SK-MEL-5 (cell line): ENCODE measurements around the gene PFKL. TPM values are rescaled to one million over a fixed set of nuclear protein-coding genes. Genes with fewer than 3 reads are reported as not detected.

ENCODE experiments used
- DNase-seq: peaks from one replicate; pipeline ENCODE4 v3.0.0-alpha.2; 2016; ENCODE audit warnings: low read depth, low spot score
- in situ Hi-C: cut with HindIII; loops from 2 replicates; pipeline ENCODE4 v1.10.0; 2016; ENCODE audit warnings: low sequenced_read_pairs, high pct_unique_total_duplicates, low pct_unique_long_range_greater_than_20kb
- total RNA-seq: library from RNA; depleted of rRNA; stranded (reverse); fragments of >200 nt; shearing (Covaris generic); gene quantifications from 2 replicates; pipeline ENCODE4 v1.2.3, GENCODE V29; 2014

PFKL gene
- total RNA-seq, 1 experiment from 2014 or later, result 81.4 TPM

GRCh38 chr21:44318489-44319285 lies 18.8 kb downstream of the PFKL start:
- in situ Hi-C loops, result no loop called here
- no peak for DNase-seq

DNA sequence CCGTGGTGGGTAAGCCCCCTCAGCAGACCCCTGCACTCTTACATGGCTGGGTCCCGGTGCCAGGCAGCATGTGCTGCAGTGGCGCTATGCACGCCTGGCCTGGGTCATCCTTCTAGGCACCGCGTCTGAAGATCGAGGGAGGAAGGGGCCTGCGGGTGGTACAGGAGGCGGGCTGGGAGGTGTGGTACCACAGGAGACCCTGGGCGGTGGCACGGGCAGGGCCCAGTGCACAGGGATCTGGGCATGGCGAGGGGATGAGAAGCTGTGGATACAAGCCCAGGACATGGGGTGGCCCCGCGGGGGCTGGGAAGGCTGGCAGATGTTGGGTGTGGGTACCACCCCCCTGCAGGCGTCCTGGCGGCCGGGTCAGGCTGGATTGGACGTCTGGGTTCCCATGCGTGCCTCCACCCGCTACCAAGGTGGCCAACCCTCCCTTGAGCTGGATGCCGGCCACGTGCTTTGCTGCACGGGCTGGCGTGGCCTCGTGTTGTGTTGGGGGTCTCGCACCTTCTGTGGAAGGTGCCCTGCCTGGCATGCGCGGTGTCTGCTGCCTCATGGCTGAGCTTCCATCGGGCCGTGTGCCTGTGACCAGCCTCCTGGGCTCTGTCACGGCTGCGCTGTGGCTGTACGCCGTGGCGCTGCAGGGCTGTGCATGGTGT lies 19.7 kb downstream of the PFKL start:
- no peak for DNase-seq
- in situ Hi-C loops, result no loop called here

- in situ Hi-C loops, result no loop called here
- DNase-seq, result no peak
These were observed 21.0 kb downstream of the PFKL start for GRCh38 chr21:44320847-44321246.

GRCh38 chr21:44321846-44322450 lies 22.1 kb downstream of the PFKL start:
- no peak for DNase-seq
- in situ Hi-C loops, result no loop called here

DNA sequence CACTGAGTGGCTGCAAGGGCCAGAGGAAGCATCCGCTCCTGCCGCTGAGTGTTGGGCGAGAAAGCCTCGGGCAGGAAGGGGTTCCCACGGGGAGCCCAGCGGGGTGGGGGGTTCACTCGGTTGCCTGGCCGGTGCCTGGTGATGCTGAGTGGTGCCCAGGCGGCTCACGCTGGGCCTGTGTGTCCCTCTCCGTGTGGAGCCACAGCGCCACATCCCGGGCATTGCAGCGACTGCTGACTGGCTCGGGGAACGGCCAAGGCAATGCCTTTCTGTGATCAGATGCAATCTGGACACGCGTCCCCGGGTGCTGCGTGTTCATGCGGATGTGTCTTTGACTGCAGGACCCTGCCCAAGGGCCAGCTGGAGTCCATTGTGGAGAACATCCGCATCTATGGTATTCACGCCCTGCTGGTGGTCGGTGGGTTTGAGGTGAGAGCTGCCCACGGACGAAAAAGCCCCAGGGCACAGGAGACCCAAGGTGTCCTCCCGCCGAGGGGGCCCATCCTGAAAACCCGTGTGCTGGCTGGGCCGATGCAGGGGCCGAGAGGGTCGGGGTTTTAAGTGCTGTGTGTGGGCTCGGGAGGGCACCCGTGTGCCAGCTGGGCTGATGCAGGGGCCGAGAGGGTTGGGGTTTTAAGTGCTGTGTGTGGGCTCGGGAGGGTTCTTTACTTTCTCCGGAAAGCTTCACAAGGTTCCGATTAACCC lies 22.9 kb downstream of the PFKL start:
- no peak for DNase-seq
- in situ Hi-C loops, result no loop called here

- in situ Hi-C loops, result no loop called here
- DNase-seq, result no peak
These were observed 23.7 kb downstream of the PFKL start for GRCh38 chr21:44323591-44323990.

- DNase-seq, result no peak
- in situ Hi-C loops, result no loop called here
These were observed 24.4 kb downstream of the PFKL start for GRCh38 chr21:44324106-44324853.

DNA sequence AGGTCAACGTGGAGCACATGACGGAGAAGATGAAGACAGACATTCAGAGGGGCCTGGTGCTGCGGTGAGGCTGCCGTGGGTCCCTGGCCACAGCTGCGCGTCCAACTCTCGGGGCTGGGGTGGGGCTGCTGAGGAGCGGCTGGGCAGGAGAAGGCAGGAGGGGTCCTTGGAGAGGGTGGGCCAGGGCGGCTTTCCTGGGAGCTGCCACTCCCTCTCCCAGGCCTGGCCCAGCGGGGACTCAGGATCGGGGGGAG lies 24.9 kb downstream of the PFKL start:
- in situ Hi-C loops, result no loop called here

DNA sequence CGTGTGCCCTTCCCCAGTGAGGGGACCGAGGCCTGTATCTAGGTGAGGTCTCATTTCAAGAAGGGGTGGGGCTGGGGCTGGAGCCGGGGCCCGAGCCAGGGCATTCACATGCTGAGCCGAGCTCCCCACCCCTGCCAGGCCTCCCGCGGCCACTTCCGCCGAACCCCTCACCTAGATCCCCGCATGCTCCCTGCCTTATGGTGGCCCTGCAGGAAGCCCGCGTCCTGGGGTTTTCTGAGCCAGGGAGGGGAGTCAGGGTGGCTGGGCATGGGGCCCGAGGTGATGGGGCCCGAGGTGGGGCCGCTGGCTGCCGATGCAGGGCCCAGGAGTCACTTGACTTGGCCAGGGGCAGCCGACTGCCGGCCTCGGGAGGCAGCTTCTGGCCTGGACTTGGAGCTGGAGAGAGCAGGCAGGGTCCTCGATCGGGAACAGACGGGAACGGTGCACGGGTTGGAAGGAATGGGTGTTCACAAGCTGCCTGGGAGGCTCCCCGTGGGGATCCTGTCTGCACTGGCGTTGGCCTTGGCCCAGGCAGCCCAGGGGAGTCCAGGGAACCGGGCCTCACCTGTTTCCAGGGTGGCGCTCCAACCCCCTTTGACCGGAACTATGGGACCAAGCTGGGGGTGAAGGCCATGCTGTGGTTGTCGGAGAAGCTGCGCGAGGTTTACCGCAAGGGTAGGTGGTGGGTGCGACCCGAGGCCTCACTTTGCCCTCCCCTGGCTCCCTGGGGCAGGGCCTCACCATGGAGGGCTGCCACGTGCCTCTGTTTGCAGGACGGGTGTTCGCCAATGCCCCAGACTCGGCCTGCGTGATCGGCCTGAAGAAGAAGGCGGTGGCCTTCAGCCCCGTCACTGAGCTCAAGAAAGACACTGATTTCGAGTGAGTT lies 25.8 kb downstream of the PFKL start:
- in situ Hi-C loops, result no loop called here

More for the DNA sequence above, 24.9 kb downstream of the PFKL start:
- no peak for DNase-seq

DNA sequence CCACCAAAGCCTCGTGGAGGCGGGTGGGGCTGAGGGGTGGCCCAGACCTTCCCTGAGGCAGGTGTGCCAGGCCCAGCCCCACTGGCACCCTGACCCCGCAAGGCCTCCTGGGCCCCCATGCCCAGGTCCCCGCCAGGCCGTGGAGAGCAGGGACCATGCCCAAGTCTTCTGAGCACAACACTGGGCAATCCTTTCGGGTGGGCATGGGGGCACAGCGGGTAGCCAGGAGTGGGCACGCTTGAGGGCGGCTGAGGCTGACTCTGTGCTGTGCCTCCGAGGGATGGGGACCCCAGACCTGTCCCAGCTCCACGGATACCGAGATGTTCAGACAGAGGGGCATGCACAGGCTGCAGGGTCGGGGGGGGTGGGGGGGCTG lies 26.4 kb downstream of the PFKL start:
- in situ Hi-C loops, result no loop called here
- no peak for DNase-seq

More for the DNA sequence above, 25.8 kb downstream of the PFKL start:
- DNase-seq, result no peak

- in situ Hi-C loops, result no loop called here
- no peak for DNase-seq
These were observed 27.1 kb downstream of the PFKL start for GRCh38 chr21:44326716-44327602.

DNA sequence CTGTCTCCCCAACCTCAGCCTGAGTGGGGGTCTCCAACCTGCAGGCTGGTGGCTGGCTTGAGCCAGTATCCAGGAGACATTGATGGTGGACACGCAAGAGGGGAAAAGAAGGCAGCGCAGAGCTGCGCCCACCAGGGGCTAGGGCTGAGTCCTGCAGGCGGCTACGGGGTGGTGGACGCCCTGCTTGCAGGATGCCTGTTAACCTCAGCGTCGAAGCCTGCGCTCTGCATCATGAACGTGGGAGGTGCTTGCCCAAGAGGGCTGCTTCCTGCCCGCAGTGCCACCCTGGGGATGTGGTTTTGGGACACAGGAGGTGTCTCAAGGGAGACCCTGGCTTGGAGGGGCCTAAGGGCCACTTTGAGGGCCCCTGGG lies 27.7 kb downstream of the PFKL start:
- DNase-seq, result no peak
- in situ Hi-C loops, result no loop called here

DNA sequence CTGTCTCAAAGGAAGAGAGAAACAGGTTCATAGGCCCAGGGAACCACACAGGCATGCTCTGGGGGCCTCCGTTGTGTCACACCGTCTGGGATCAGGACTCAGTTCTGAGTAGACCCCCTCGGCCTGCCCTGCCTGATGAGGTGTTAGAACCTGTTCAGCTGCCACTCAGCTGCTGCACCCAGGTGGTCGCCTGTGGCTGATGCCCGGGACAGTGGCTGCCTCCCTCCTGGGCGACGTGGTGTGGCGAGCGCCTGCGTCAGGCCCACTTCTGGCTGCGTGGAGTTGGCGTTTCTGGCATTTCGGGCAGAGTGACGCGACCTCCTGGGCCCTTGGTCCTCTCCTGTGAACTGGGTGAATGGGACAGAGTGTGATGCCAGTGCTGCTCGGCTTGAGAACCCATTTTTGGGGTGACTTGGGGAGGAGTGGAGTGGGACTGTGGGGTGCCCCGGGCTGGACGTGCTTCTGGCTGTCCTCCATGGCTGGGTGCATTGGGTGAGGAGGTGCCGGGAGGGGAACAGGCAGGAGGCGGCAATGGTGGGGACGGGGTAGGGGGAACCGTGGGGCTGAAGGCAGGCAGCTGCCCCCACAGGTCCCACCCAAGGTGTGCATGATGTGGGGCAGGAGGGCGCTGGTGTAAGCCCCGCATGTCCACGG lies 28.5 kb downstream of the PFKL start:
- in situ Hi-C loops, result no loop called here
- no peak for DNase-seq

- in situ Hi-C loops, result no loop called here
- DNase-seq, result no peak
These were observed 29.4 kb downstream of the PFKL start for GRCh38 chr21:44329086-44329889.
